Measurements from ENCODE around the gene KRTAP13-2. TPM values are rescaled to one million over a fixed set of nuclear protein-coding genes. Genes with fewer than 3 reads are reported as not detected.

The KRTAP13-2 gene
- total and polyA plus RNA-seq, 2 of the 4 experiments (the other 2 are of a cell fraction): not detected

- Histone ChIP-seq H3K27me3 (ENCODE audit: control insufficient read depth, insufficient read depth, low read length) (no peaks in the 10 kb centered on the region), H3K9ac (ENCODE audit: low read depth, low read length) (no peak overlapping the region), H2BK15ac (ENCODE audit: low read depth, low read length) (no peak overlapping the region), H3K9me3 (ENCODE audit: control insufficient read depth, insufficient read depth, low read length) (peaks cover 10% of the 10 kb centered on the region), H3K79me1 (ENCODE audit: low read depth in 1 of 2, low read length in 2 of 2) (no peaks in the 10 kb centered on the region), H2AK5ac (ENCODE audit: low read depth, low read length) (no peak overlapping the region), H2BK20ac (ENCODE audit: low read depth, low read length) (no peak overlapping the region), H3K23ac (ENCODE audit: low read depth, low read length) (no peak overlapping the region), H2AFZ (replicated peaks; ENCODE audit: low read length, poor library complexity) (no peak overlapping the region), H4K91ac (ENCODE audit: insufficient read depth, low read depth, low read length) (no peak overlapping the region), H2BK5ac (ENCODE audit: low read depth, low read length, poor library complexity, severe bottlenecking) (no peak overlapping the region), H4K20me1 (ENCODE audit: insufficient read depth, low read length) (no peaks in the 10 kb centered on the region), H2BK120ac (ENCODE audit: low read depth, low read length) (no peak overlapping the region), H4K5ac (ENCODE audit: low read depth, low read length) (no peak overlapping the region), H3K4ac (ENCODE audit: low read depth, low read length) (no peak overlapping the region), H3K27ac (ENCODE audit: insufficient read depth, low read length) (no peak overlapping the region), H3K4me1 (ENCODE audit: control insufficient read depth, insufficient read depth, low read length) (no peaks in the 10 kb centered on the region), H4K8ac (ENCODE audit: low read depth in 2 of 2, low read length in 2 of 2) (no peak overlapping the region), H3K4me3 (ENCODE audit: insufficient read depth, low read depth, low read length) (no peak overlapping the region), H3K36me3 (ENCODE audit: control insufficient read depth, insufficient read depth, low read length) (no peaks in the 10 kb centered on the region), H3K14ac (replicated peaks; ENCODE audit: low read depth, low read length) (no peak overlapping the region), H3K4me2 (ENCODE audit: low read depth, low read length) (no peak overlapping the region), H3K18ac (ENCODE audit: low read depth, low read length) (no peak overlapping the region), H3K56ac (ENCODE audit: extremely low read depth, insufficient read depth, low read length) (no peak overlapping the region), H3K9me1 (ENCODE audit: insufficient read depth, low read length) (no peaks in the 10 kb centered on the region), H2AK9ac (replicated peaks; ENCODE audit: low read depth, low read length, poor library complexity) (no peak overlapping the region)
- intact Hi-C loops (cut with micrococcal nuclease): no loop called here
- BruUV-seq (replicated peaks): no TSS peak
- DNase-seq: no peak
- in situ Hi-C loops (cut with MboI; ENCODE audit: low sequenced_read_pairs): no loop called here
- no peak for ATAC-seq (ENCODE audit: low read depth)
- dilution Hi-C loops (cut with HindIII; ENCODE audit: low sequenced_read_pairs, unreplicated experiment): no loop called here
- no CpG with 5 or more reads among the region's 1 CpG for WGBS, 2 experiments (ENCODE audit: extremely low coverage in 2 of 2, insufficient read length in 1 of 2)
- ChIA-PET POLR2A (ENCODE audit: unreplicated experiment) (no interaction called here), CTCF (no interaction called here)
- no peak for TF ChIP-seq CHD1 (IDR thresholded peaks at IDR 0.05; ENCODE audit: low read depth, low read length)
- no peak for TF ChIP-seq CTCF (conservative IDR thresholded peaks at IDR 0.05; ENCODE audit: low read depth, low read length)
- TF ChIP-seq MAFK (IDR thresholded peaks at IDR 0.05; ENCODE audit: low read depth, low read length): no peak
- TF ChIP-seq USF2 (IDR thresholded peaks at IDR 0.05; ENCODE audit: low read depth, low read length): no peak
- no peak for TF ChIP-seq BHLHE40 (IDR thresholded peaks at IDR 0.05; ENCODE audit: low read depth, low read length)
- no peak for TF ChIP-seq RFX5 (IDR thresholded peaks at IDR 0.05; ENCODE audit: low read depth, low read length)
- no peak for TF ChIP-seq ELK1 (IDR thresholded peaks at IDR 0.05; ENCODE audit: borderline replicate concordance, low read depth, low read length)
- no peak for TF ChIP-seq POLR2A (IDR thresholded peaks at IDR 0.05; ENCODE audit: low read depth, low read length)
- TF ChIP-seq CEBPB (IDR thresholded peaks at IDR 0.05; ENCODE audit: low read depth, low read length): no peak
- no peak for TF ChIP-seq MAZ (IDR thresholded peaks at IDR 0.05; ENCODE audit: borderline replicate concordance, low read depth, low read length)
- TF ChIP-seq RCOR1 (IDR thresholded peaks at IDR 0.05; ENCODE audit: insufficient replicate concordance, low read length): no peak
- no peak for TF ChIP-seq NFE2L2 (IDR thresholded peaks at IDR 0.05; ENCODE audit: low read depth, low read length)
- no peak for TF ChIP-seq RAD21 (IDR thresholded peaks at IDR 0.05; ENCODE audit: low read length)
- no peak for TF ChIP-seq FOS (IDR thresholded peaks at IDR 0.05; ENCODE audit: low read depth, low read length)
- TF ChIP-seq SMC3 (IDR thresholded peaks at IDR 0.05; ENCODE audit: low read depth, low read length): no peak
- TF ChIP-seq MXI1 (IDR thresholded peaks at IDR 0.05; ENCODE audit: borderline replicate concordance, low read depth, low read length): no peak
These were observed 20.5 kb downstream of the KRTAP13-2 start for GRCh38 chr21:30351534-30351933.

Measured in IMR-90 (cell line).